Measurements from ENCODE around the gene KCNK16.

KCNK16 gene

DNA sequence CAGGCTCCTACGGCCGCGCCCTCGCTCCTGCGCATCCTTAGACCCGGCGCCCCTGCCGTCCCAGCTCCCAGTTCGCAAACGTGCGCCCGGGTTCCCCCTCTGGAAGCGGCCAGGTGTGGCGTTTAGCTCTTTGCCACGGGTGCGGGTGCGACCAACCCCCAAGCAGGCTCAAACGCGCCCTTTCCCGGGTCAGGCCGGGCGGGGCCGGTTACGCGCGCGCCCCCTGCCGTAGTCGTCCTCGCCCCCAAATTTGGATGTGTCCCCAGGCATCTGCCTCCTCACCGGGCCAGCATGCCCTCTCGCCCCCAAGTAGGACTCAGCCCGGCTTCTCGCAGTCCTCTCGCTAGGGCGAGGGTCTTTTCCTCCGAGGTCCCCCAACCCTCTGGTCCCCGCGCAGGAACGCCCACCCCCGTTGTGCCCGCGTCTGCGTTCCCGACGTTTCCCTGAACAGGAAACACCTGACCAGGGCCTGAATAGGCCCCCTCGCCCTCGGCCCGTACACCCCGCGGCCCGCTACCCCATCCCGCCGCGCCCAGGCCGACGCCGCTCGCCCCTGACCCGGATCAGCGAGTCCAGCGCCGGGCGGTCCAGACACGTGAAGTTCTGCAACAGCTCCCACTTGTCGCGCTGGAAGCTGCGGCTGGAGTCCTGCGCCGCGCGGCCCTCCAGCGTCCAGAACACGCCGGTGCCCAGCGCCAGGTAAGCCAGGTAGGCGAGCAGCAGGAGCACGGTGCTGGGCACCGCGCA is 8.8 kb downstream of the KCNK16 start:
- ATAC-seq: no peak
- TF ChIP-seq ZC3H10 (CRISPR knock-in tag; IDR thresholded peaks at IDR 0.05) (no peak), ZFP3 (CRISPR knock-in tag; IDR thresholded peaks at IDR 0.05) (no peak), GLIS3 (CRISPR knock-in tag; IDR thresholded peaks at IDR 0.05) (no peak), RARB (CRISPR knock-in tag; IDR thresholded peaks at IDR 0.05) (no peak), ISL1 (CRISPR knock-in tag; IDR thresholded peaks at IDR 0.05) (no peak), OSR1 (CRISPR knock-in tag; IDR thresholded peaks at IDR 0.05) (no peak), ZFP30 (CRISPR knock-in tag; IDR thresholded peaks at IDR 0.05) (no peak), ARNTL (CRISPR knock-in tag; IDR thresholded peaks at IDR 0.05; ENCODE audit: borderline replicate concordance, low read depth) (no peak), ESRRG (CRISPR knock-in tag; IDR thresholded peaks at IDR 0.05) (no peak), ZNF565 (CRISPR knock-in tag; conservative IDR thresholded peaks at IDR 0.05; ENCODE audit: low read depth) (no peak), SNAI2 (CRISPR knock-in tag; IDR thresholded peaks at IDR 0.05) (no peak), TCF4 (CRISPR knock-in tag; IDR thresholded peaks at IDR 0.05; ENCODE audit: borderline replicate concordance) (no peak), ZNF8 (CRISPR knock-in tag; IDR thresholded peaks at IDR 0.05) (no peak), TOX (CRISPR knock-in tag; IDR thresholded peaks at IDR 0.05; ENCODE audit: borderline replicate concordance) (no peak), PPARA (CRISPR knock-in tag; IDR thresholded peaks at IDR 0.05; ENCODE audit: borderline replicate concordance) (no peak)
- TF ChIP-seq, protein P1, sequence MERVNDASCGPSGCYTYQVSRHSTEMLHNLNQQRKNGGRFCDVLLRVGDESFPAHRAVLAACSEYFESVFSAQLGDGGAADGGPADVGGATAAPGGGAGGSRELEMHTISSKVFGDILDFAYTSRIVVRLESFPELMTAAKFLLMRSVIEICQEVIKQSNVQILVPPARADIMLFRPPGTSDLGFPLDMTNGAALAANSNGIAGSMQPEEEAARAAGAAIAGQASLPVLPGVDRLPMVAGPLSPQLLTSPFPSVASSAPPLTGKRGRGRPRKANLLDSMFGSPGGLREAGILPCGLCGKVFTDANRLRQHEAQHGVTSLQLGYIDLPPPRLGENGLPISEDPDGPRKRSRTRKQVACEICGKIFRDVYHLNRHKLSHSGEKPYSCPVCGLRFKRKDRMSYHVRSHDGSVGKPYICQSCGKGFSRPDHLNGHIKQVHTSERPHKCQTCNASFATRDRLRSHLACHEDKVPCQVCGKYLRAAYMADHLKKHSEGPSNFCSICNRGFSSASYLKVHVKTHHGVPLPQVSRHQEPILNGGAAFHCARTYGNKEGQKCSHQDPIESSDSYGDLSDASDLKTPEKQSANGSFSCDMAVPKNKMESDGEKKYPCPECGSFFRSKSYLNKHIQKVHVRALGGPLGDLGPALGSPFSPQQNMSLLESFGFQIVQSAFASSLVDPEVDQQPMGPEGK (CRISPR knock-in tag; IDR thresholded peaks at IDR 0.05; ENCODE audit: borderline replicate concordance): no peak
- TF ChIP-seq, protein P2, sequence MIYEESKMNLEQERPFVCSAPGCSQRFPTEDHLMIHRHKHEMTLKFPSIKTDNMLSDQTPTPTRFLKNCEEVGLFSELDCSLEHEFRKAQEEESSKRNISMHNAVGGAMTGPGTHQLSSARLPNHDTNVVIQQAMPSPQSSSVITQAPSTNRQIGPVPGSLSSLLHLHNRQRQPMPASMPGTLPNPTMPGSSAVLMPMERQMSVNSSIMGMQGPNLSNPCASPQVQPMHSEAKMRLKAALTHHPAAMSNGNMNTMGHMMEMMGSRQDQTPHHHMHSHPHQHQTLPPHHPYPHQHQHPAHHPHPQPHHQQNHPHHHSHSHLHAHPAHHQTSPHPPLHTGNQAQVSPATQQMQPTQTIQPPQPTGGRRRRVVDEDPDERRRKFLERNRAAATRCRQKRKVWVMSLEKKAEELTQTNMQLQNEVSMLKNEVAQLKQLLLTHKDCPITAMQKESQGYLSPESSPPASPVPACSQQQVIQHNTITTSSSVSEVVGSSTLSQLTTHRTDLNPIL (CRISPR knock-in tag; IDR thresholded peaks at IDR 0.05; ENCODE audit: low read depth): no peak
- TF ChIP-seq, protein P3, sequence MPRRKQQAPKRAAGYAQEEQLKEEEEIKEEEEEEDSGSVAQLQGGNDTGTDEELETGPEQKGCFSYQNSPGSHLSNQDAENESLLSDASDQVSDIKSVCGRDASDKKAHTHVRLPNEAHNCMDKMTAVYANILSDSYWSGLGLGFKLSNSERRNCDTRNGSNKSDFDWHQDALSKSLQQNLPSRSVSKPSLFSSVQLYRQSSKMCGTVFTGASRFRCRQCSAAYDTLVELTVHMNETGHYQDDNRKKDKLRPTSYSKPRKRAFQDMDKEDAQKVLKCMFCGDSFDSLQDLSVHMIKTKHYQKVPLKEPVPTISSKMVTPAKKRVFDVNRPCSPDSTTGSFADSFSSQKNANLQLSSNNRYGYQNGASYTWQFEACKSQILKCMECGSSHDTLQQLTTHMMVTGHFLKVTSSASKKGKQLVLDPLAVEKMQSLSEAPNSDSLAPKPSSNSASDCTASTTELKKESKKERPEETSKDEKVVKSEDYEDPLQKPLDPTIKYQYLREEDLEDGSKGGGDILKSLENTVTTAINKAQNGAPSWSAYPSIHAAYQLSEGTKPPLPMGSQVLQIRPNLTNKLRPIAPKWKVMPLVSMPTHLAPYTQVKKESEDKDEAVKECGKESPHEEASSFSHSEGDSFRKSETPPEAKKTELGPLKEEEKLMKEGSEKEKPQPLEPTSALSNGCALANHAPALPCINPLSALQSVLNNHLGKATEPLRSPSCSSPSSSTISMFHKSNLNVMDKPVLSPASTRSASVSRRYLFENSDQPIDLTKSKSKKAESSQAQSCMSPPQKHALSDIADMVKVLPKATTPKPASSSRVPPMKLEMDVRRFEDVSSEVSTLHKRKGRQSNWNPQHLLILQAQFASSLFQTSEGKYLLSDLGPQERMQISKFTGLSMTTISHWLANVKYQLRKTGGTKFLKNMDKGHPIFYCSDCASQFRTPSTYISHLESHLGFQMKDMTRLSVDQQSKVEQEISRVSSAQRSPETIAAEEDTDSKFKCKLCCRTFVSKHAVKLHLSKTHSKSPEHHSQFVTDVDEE (CRISPR knock-in tag; IDR thresholded peaks at IDR 0.05): no peak

DNA sequence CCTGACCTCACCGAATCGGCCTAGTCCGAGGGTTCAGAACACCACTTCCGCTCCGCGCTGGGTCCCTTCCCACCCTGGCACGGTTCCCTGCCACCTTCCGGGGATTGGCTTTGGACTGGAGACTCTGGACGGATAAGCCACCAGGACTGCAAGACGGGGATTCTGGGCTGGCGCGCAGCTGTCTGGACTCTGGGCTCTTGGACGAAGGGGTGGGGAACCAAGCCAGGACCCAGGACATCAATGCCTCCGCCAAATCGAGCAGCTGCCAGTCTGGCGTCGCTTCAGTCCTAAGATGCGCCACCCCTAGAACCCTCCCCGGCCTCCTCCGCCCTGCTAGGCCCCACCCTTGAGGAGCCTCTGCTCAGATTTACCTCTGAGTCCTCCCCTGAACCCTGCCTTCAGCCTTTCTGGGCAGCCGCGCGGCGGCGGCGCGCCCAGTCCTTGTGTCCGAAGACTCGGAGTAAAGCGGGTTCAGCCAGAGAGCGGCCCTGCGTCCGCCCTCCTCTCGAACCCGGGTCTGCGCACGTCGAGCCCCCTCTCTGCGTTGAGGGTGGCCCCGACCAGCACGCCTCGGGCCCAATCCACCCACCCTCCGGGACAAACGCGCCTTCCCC is 9.5 kb downstream of the KCNK16 start:
- TF ChIP-seq TCF4 (CRISPR knock-in tag; IDR thresholded peaks at IDR 0.05; ENCODE audit: borderline replicate concordance): no peak
- no peak for TF ChIP-seq ZFP3 (CRISPR knock-in tag; IDR thresholded peaks at IDR 0.05)
- TF ChIP-seq, protein P3 (CRISPR knock-in tag; IDR thresholded peaks at IDR 0.05): no peak
- TF ChIP-seq, protein P4, sequence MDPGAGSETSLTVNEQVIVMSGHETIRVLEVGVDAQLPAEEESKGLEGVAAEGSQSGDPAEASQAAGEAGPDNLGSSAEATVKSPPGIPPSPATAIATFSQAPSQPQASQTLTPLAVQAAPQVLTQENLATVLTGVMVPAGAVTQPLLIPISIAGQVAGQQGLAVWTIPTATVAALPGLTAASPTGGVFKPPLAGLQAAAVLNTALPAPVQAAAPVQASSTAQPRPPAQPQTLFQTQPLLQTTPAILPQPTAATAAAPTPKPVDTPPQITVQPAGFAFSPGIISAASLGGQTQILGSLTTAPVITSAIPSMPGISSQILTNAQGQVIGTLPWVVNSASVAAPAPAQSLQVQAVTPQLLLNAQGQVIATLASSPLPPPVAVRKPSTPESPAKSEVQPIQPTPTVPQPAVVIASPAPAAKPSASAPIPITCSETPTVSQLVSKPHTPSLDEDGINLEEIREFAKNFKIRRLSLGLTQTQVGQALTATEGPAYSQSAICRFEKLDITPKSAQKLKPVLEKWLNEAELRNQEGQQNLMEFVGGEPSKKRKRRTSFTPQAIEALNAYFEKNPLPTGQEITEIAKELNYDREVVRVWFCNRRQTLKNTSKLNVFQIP (CRISPR knock-in tag; IDR thresholded peaks at IDR 0.05; ENCODE audit: borderline replicate concordance, low read depth): no peak
- TF ChIP-seq, protein P5, sequence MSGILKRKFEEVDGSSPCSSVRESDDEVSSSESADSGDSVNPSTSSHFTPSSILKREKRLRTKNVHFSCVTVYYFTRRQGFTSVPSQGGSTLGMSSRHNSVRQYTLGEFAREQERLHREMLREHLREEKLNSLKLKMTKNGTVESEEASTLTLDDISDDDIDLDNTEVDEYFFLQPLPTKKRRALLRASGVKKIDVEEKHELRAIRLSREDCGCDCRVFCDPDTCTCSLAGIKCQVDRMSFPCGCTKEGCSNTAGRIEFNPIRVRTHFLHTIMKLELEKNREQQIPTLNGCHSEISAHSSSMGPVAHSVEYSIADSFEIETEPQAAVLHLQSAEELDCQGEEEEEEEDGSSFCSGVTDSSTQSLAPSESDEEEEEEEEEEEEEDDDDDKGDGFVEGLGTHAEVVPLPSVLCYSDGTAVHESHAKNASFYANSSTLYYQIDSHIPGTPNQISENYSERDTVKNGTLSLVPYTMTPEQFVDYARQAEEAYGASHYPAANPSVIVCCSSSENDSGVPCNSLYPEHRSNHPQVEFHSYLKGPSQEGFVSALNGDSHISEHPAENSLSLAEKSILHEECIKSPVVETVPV (CRISPR knock-in tag; IDR thresholded peaks at IDR 0.05): no peak
- TF ChIP-seq ISL1 (CRISPR knock-in tag; IDR thresholded peaks at IDR 0.05): no peak
- TF ChIP-seq BACH2 (CRISPR knock-in tag; IDR thresholded peaks at IDR 0.05; ENCODE audit: borderline replicate concordance): no peak
- no peak for TF ChIP-seq RARB (CRISPR knock-in tag; IDR thresholded peaks at IDR 0.05)
- TF ChIP-seq ZNF565 (CRISPR knock-in tag; conservative IDR thresholded peaks at IDR 0.05; ENCODE audit: low read depth): no peak
- TF ChIP-seq ZNF8 (CRISPR knock-in tag; IDR thresholded peaks at IDR 0.05): no peak
- TF ChIP-seq ARNTL (CRISPR knock-in tag; IDR thresholded peaks at IDR 0.05; ENCODE audit: borderline replicate concordance, low read depth): no peak
- no peak for TF ChIP-seq SNAI2 (CRISPR knock-in tag; IDR thresholded peaks at IDR 0.05)
- TF ChIP-seq PPARA (CRISPR knock-in tag; IDR thresholded peaks at IDR 0.05; ENCODE audit: borderline replicate concordance): no peak
- TF ChIP-seq ESRRG (CRISPR knock-in tag; IDR thresholded peaks at IDR 0.05): no peak
- TF ChIP-seq ZC3H10 (CRISPR knock-in tag; IDR thresholded peaks at IDR 0.05): no peak
- no peak for ATAC-seq

Data from SK-N-SH treated with all-trans-retinoic acid at 6 μM for 48 hours (cell line).